OCI-LY7 (cell line): ENCODE data around the gene FMNL2. TPM values are rescaled to one million over a fixed set of nuclear protein-coding genes. Genes with fewer than 3 reads are reported as not detected.

Experiments
- BruUV-seq: library from RNA; stranded (reverse); fragments of 400-500 nt; replicated peaks from 2 replicates; lab custom pipeline; 2021; lab: Mats Ljungman, UMichigan
- CTCF ChIA-PET: fragments of 300-600 bp; sonication (Branson Sonifier 250); formaldehyde crosslinking; loops from one replicate; lab custom pipeline; 2022; ENCODE audit warnings: antibody characterized with exemption; ENCODE audit not compliant: unreplicated experiment; lab: Charles Lee
- POLR2A ChIA-PET: fragments of 300-600 bp; sonication (Branson Sonifier 250); formaldehyde crosslinking; loops from one replicate; lab custom pipeline; 2022; ENCODE audit warnings: antibody characterized with exemption; lab: Charles Lee
- DNase-seq: peaks from one replicate; pipeline ENCODE4 v3.0.0-alpha.2; 2015; ENCODE audit warnings: low spot score
- H2AFZ ChIP-seq: fragments of 200-600 bp; sonication (generic), shearing (Covaris generic); 2 replicates; pipeline ENCODE4 v1.6.1; 2014; ENCODE audit warnings: mild to moderate bottlenecking, antibody characterized with exemption, low read length, moderate library complexity
- H3K27ac ChIP-seq: fragments of 200-600 bp; sonication (generic); 2 replicates; pipeline ENCODE4 v1.5.1; 2014; ENCODE audit warnings: mixed run types, low read depth, mild to moderate bottlenecking, moderate library complexity, low read length, inconsistent platforms; ENCODE audit not compliant: poor library complexity, severe bottlenecking
- H3K36me3 ChIP-seq: fragments of 200-600 bp; sonication (generic); 2 replicates; pipeline ENCODE4 v1.6.1; 2014; ENCODE audit warnings: mild to moderate bottlenecking, antibody characterized with exemption, low read length, moderate library complexity, mixed read lengths; ENCODE audit not compliant: insufficient read depth
- H3K4me1 ChIP-seq: fragments of 200-600 bp; sonication (generic); 2 replicates; pipeline ENCODE4 v1.5.1; 2014; ENCODE audit warnings: mild to moderate bottlenecking, low read length; ENCODE audit not compliant: insufficient read depth, poor library complexity, severe bottlenecking
- H3K4me2 ChIP-seq: fragments of 200-600 bp; sonication (generic); 2 replicates; pipeline ENCODE4 v1.6.1; 2014; ENCODE audit warnings: mild to moderate bottlenecking, low read length
- H3K4me3 ChIP-seq: fragments of 200-600 bp; sonication (generic); 2 replicates; pipeline ENCODE4 v1.5.1; 2014; ENCODE audit warnings: mild to moderate bottlenecking, low read depth, low read length; ENCODE audit not compliant: poor library complexity, severe bottlenecking
- H3K79me2 ChIP-seq: fragments of 200-600 bp; sonication (generic); 2 replicates; pipeline ENCODE4 v1.6.1; 2016; ENCODE audit warnings: low read depth, mild to moderate bottlenecking, low read length, moderate library complexity, mixed read lengths; ENCODE audit not compliant: insufficient read depth
- H3K9me2 ChIP-seq: fragments of 200-600 bp; sonication (generic); 2 replicates; pipeline ENCODE4 v1.6.1; 2016; ENCODE audit warnings: mild to moderate bottlenecking, low read length, mixed read lengths; ENCODE audit not compliant: insufficient read depth
- H3K9me3 ChIP-seq: fragments of 200-600 bp; sonication (generic); 2 replicates; pipeline ENCODE4 v1.6.1; 2014; ENCODE audit warnings: mild to moderate bottlenecking, mixed run types, low read length, mixed read lengths
- H4K20me1 ChIP-seq: fragments of 200-600 bp; sonication (generic); 2 replicates; pipeline ENCODE4 v1.6.1; 2014; ENCODE audit warnings: mild to moderate bottlenecking, antibody characterized with exemption, low read length, moderate library complexity, mixed read lengths; ENCODE audit not compliant: insufficient read depth
- EZH2phosphoT487 ChIP-seq: fragments of 200-600 bp; sonication (generic); IDR thresholded peaks from 2 replicates; pipeline ENCODE4 v1.6.1; 2018; ENCODE audit warnings: low read depth, borderline replicate concordance, mild to moderate bottlenecking, mixed run types, antibody characterized with exemption, low read length, moderate library complexity, mixed read lengths
- intact Hi-C: fragments of 100-400 bp; cut with micrococcal nuclease; formaldehyde crosslinking; loops from one replicate; pipeline ENCODE4 v1.10.0; 2022; ENCODE audit not compliant: unreplicated experiment
- total RNA-seq, 2 experiments: library from RNA; depleted of rRNA in 1 of 2; stranded (reverse); fragments of >200 nt in 1 of 2; shearing (Covaris generic) in 1 of 2; gene quantifications; 2 replicates each; pipeline ENCODE4 v1.2.3, GENCODE V29; 2014 to 2022
- TF ChIP-seq, protein P1 (sequence below): fragments of 200-600 bp; sonication (generic); conservative IDR thresholded peaks from 2 replicates; pipeline ENCODE4 v1.5.1; 2014; ENCODE audit warnings: mild to moderate bottlenecking, antibody characterized with exemption, low read length, moderate library complexity, mixed read lengths

The FMNL2 gene
- total RNA-seq, 2 experiments from 2014 or later: 0.03 to 0.21 TPM

DNA sequence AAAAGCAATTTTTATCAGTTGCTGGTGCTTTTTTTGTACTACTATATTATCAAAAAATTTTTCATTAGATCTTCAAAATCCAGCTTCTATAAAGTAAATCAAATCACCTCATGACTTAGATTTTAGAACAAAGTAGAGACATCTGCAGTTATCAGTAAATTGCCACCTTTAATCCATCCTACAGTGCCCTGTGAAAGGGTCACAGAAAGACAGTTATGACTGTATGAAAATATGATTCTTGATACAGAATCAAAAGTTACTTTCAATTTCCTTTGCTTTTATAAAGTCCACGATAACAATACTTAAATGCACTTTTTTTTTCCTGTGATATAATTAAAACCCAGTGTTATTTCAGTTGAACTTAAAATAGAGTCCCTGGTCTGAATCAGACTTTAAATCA, 320.9 kb downstream of the FMNL2 start:
- CTCF ChIA-PET: no interaction called here
- BruUV-seq: no TSS peak
- no peaks in the 10 kb centered on the region for H3K9me3 ChIP-seq

DNA sequence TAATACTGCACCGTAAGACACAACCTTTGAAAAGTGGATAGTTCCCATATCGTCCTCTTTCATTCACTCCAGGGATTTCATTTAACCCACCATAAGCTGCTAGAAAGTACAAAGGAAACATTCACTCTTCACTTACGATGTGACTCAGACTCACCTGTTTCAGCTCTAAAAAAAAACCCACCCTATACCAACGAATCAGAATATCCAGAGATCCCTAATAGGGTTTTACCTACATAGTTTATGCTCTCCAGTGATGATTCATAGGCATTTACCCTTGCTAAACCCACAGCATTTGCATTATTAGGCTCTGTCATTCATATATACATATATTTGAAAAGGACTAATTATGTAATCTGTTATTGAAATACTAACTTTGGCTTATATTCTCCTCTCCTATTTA, 322.1 kb downstream of the FMNL2 start:
- BruUV-seq: no TSS peak

More for the DNA sequence above, 320.9 kb downstream of the FMNL2 start:
- no peak for TF ChIP-seq EZH2phosphoT487
- TF ChIP-seq, protein P1, sequence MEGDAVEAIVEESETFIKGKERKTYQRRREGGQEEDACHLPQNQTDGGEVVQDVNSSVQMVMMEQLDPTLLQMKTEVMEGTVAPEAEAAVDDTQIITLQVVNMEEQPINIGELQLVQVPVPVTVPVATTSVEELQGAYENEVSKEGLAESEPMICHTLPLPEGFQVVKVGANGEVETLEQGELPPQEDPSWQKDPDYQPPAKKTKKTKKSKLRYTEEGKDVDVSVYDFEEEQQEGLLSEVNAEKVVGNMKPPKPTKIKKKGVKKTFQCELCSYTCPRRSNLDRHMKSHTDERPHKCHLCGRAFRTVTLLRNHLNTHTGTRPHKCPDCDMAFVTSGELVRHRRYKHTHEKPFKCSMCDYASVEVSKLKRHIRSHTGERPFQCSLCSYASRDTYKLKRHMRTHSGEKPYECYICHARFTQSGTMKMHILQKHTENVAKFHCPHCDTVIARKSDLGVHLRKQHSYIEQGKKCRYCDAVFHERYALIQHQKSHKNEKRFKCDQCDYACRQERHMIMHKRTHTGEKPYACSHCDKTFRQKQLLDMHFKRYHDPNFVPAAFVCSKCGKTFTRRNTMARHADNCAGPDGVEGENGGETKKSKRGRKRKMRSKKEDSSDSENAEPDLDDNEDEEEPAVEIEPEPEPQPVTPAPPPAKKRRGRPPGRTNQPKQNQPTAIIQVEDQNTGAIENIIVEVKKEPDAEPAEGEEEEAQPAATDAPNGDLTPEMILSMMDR: no peak
- Histone ChIP-seq H3K27ac (no peak overlapping the region), H3K4me3 (no peak overlapping the region), H3K4me1 (no peaks in the 10 kb centered on the region), H3K79me2 (no peaks in the 10 kb centered on the region), H3K36me3 (peaks cover 96% of the 10 kb centered on the region), H3K9me2 (no peaks in the 10 kb centered on the region), H2AFZ (no peak overlapping the region), H3K4me2 (no peak overlapping the region), H4K20me1 (no peaks in the 10 kb centered on the region)
- intact Hi-C loops: loop anchor here (2.0 kb wide), 1 partner anchor 13 kb away; no protein-coding TSS in a partner anchor
- no peak for DNase-seq
- POLR2A ChIA-PET: no interaction called here

DNA sequence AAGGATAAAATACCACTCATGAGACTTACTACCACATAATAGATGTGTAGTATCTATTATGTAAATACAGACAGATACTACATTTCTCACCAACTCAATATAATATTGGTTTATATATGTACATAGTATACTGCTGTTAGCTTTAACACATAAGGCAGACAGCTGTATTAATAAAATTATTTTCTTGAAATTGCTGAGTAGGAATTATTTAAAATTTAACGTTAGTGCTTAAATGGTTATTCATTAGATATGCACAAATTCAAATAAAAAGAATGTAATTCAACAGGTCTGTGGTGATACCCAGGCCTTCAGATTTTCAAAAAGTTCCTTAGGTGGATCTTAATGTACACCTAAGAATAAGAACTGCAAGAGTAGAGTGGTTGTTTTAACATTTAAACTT, 323.2 kb downstream of the FMNL2 start:
- DNase-seq: no peak
- H3K9me3 ChIP-seq: no peaks in the 10 kb centered on the region
- H3K36me3 ChIP-seq: peaks cover 100% of the 10 kb centered on the region
- no peak overlapping the region for H3K4me2 ChIP-seq
- intact Hi-C loops: no loop called here
- H4K20me1 ChIP-seq: no peaks in the 10 kb centered on the region
- no peak overlapping the region for H3K27ac ChIP-seq
- no peak overlapping the region for H2AFZ ChIP-seq
- no peaks in the 10 kb centered on the region for H3K4me1 ChIP-seq
- TF ChIP-seq, protein P1: no peak
- no peak for TF ChIP-seq EZH2phosphoT487
- no peaks in the 10 kb centered on the region for H3K9me2 ChIP-seq
- no TSS peak for BruUV-seq
- ChIA-PET CTCF (no interaction called here), POLR2A (no interaction called here)
- H3K4me3 ChIP-seq: no peak overlapping the region
- H3K79me2 ChIP-seq: no peaks in the 10 kb centered on the region

More for the DNA sequence above, 322.1 kb downstream of the FMNL2 start:
- Histone ChIP-seq H3K9me3 (no peaks in the 10 kb centered on the region), H4K20me1 (no peaks in the 10 kb centered on the region), H2AFZ (no peak overlapping the region), H3K9me2 (no peaks in the 10 kb centered on the region), H3K4me3 (no peak overlapping the region), H3K4me2 (no peak overlapping the region), H3K4me1 (no peaks in the 10 kb centered on the region), H3K79me2 (no peaks in the 10 kb centered on the region), H3K27ac (no peak overlapping the region), H3K36me3 (peaks cover 98% of the 10 kb centered on the region)
- DNase-seq: no peak
- intact Hi-C loops: no loop called here
- POLR2A ChIA-PET: no interaction called here
- no peak for TF ChIP-seq EZH2phosphoT487
- TF ChIP-seq, protein P1: no peak
- CTCF ChIA-PET: no interaction called here
